ENCODE measurements around the gene MRPL38. TPM values are rescaled to one million over a fixed set of nuclear protein-coding genes. Genes with fewer than 3 reads are reported as not detected.
A peak's percentile ranks its signal among the peaks of the same experiment; 100 is the strongest.

Gene MRPL38
- total and polyA plus RNA-seq, 2 of the 8 experiments (the other 6 are each of a cell fraction or from before 2014, with no cell fraction given) = 78.4 to 125 TPM

- TF ChIP-seq JUN (IDR thresholded peaks at IDR 0.05; ENCODE audit: low read depth, low read length) (no peak), MAX (IDR thresholded peaks at IDR 0.05) (peak; percentile 78), KDM5A (IDR thresholded peaks at IDR 0.05; ENCODE audit: low read length) (no peak), SIN3A (conservative IDR thresholded peaks at IDR 0.05 in 1 of 2, IDR thresholded peaks at IDR 0.05 in 1 of 2; ENCODE audit: low read depth in 1 of 2, low read length in 2 of 2) (peak in 1 of 2 experiments; percentile 78; a peak in 2 of 4 replicates), POU5F1 (IDR thresholded peaks at IDR 0.05; ENCODE audit: low read depth, low read length) (no peak), NRF1 (IDR thresholded peaks at IDR 0.05; ENCODE audit: low read depth, low read length) (peak; percentile 37), RXRA (IDR thresholded peaks at IDR 0.05; ENCODE audit: insufficient read depth, low read depth, low read length) (no peak), PHF8 (conservative IDR thresholded peaks at IDR 0.05; ENCODE audit: low read depth, low read length) (peak; percentile 92), TBP (IDR thresholded peaks at IDR 0.05; ENCODE audit: low read depth, low read length) (peak; percentile 54; the same call in 1 of the 2 replicates), CTCF (IDR thresholded peaks at IDR 0.05; ENCODE audit: control extremely low read depth in 1 of 3, insufficient read depth in 1 of 3, low read depth in 1 of 3, low read length in 3 of 3) (peak in 2 of 3 experiments; percentile 15 to 47; a peak in 2 of 4 replicates), EGR1 (IDR thresholded peaks at IDR 0.05; ENCODE audit: borderline replicate concordance, low read depth, low read length) (peak; percentile 99), ATF3 (IDR thresholded peaks at IDR 0.05; ENCODE audit: insufficient read depth, low read depth, low read length) (peak; percentile 92), SP1 (IDR thresholded peaks at IDR 0.05; ENCODE audit: low read depth, low read length) (peak; percentile 86; the same call in 1 of the 2 replicates), TAF7 (optimal IDR thresholded peaks at IDR 0.05; ENCODE audit: borderline replicate concordance, low read depth, low read length) (no peak), SRF (IDR thresholded peaks at IDR 0.05; ENCODE audit: low read depth, low read length) (0 out of 2 replicates have a peak, but pooled peaks have one; percentile 3), ASH2L (IDR thresholded peaks at IDR 0.05; ENCODE audit: low read length) (peak; percentile 83), TEAD4 (IDR thresholded peaks at IDR 0.05; ENCODE audit: low read depth, low read length) (no peak), ATF2 (IDR thresholded peaks at IDR 0.05; ENCODE audit: low read length) (peak; percentile 57; the same call in 1 of the 2 replicates), SIX5 (IDR thresholded peaks at IDR 0.05; ENCODE audit: low read depth, low read length) (peak; percentile 97)
These were observed 49.2 kb downstream of the MRPL38 start, which contains the start of gene WBP2 (continued) for GRCh38 chr17:75855310-75856061.
